ENCODE data around the gene DQX1. TPM values are rescaled to one million over a fixed set of nuclear protein-coding genes. Genes with fewer than 3 reads are reported as not detected.

The DQX1 gene
- total RNA-seq, 4 donors from 2014 or later, result 3.8 to 13.3 (median 5.7) TPM

- intact Hi-C loops (cut with DNase I), result no loop called here
- Histone ChIP-seq H3K4me3 (peak overlapping the region in 1 of 4 donors; percentile 60), H3K27ac (no peak overlapping the region), H3K4me1 (peaks cover 14 to 39% (median 29%) of the 10 kb centered on the region in 3 donors), H3K9me3 (no peaks in the 10 kb centered on the region), H3K36me3 (no peaks in the 10 kb centered on the region), H3K27me3 (peaks cover 41 to 98% (median 48%) of the 10 kb centered on the region in 4 donors)
- no peak for TF ChIP-seq CTCF (IDR thresholded peaks at IDR 0.05)
- TF ChIP-seq POLR2A (IDR thresholded peaks at IDR 0.05), result no peak
- DNase-seq, result no peak
- WGBS, 2 donors, result 5 to 13% methylated on average over 3 to 30 of the region's 52 CpGs
These were observed 12.2 kb downstream of the DQX1 start for GRCh38 chr2:74513605-74514367.

- Histone ChIP-seq H3K9me3 (no peaks in the 10 kb centered on the region), H3K4me1 (peaks cover 19 to 45% (median 33%) of the 10 kb centered on the region in 3 donors), H3K27me3 (peaks cover 41 to 97% (median 48%) of the 10 kb centered on the region in 4 donors), H3K36me3 (no peaks in the 10 kb centered on the region), H3K27ac (no peak overlapping the region), H3K4me3 (no peak overlapping the region)
- no peak for DNase-seq
- intact Hi-C loops (cut with DNase I), result no loop called here
- TF ChIP-seq POLR2A (IDR thresholded peaks at IDR 0.05), result no peak
- no peak for TF ChIP-seq CTCF (IDR thresholded peaks at IDR 0.05)
- WGBS, 2 donors, result 8% methylated on average over 4 of the region's 36 CpGs; no CpG with 5 or more reads in 1 of the 2 donors
These were observed 13.1 kb downstream of the DQX1 start for GRCh38 chr2:74512744-74513604.

GRCh38 chr2:74511104-74511989 is 14.7 kb downstream of the DQX1 start:
- Histone ChIP-seq H3K9me3 (no peaks in the 10 kb centered on the region), H3K27me3 (peaks cover 38 to 81% (median 44%) of the 10 kb centered on the region in 4 donors), H3K4me3 (no peak overlapping the region), H3K4me1 (peaks cover 27 to 50% (median 38%) of the 10 kb centered on the region in 3 donors), H3K27ac (no peak overlapping the region), H3K36me3 (peaks cover 0 to 1% (median 0%) of the 10 kb centered on the region in 3 donors)
- intact Hi-C loops (cut with DNase I), result no loop called here
- 49 to 50% methylated on average over 5 of the region's 11 CpGs for WGBS, 2 donors
- no peak for DNase-seq
- no peak for TF ChIP-seq CTCF (IDR thresholded peaks at IDR 0.05)

GRCh38 chr2:74510272-74510671 is 15.8 kb downstream of the DQX1 start:
- WGBS, 2 donors, result 74 to 81% methylated on average over 4 of the region's 4 CpGs
- TF ChIP-seq POLR2A (IDR thresholded peaks at IDR 0.05), result no peak
- TF ChIP-seq CTCF (IDR thresholded peaks at IDR 0.05), result no peak
- no peak overlapping the region for H3K4me3 ChIP-seq
- H3K9me3 ChIP-seq, result no peaks in the 10 kb centered on the region
- peaks cover 0 to 12% (median 9%) of the 10 kb centered on the region in 3 donors for H3K36me3 ChIP-seq
- no peak for DNase-seq
- H3K27ac ChIP-seq, result no peak overlapping the region
- peaks cover 27 to 70% (median 36%) of the 10 kb centered on the region in 4 donors for H3K27me3 ChIP-seq
- peaks cover 35 to 50% (median 37%) of the 10 kb centered on the region in 3 donors for H3K4me1 ChIP-seq
- intact Hi-C loops (cut with DNase I), result no loop called here
